HG03565 (cell line): ENCODE data around the gene PAQR7.
A peak's percentile ranks its signal among the peaks of the same experiment; 100 is the strongest.

Experiments used
- ATAC-seq: cut with Tn5 transposase; IDR thresholded peaks from one replicate; pipeline ENCODE4 v1.9.1; 2021; ENCODE audit warnings: mild to moderate bottlenecking, moderate library complexity; ENCODE audit not compliant: unreplicated experiment

Gene PAQR7

DNA sequence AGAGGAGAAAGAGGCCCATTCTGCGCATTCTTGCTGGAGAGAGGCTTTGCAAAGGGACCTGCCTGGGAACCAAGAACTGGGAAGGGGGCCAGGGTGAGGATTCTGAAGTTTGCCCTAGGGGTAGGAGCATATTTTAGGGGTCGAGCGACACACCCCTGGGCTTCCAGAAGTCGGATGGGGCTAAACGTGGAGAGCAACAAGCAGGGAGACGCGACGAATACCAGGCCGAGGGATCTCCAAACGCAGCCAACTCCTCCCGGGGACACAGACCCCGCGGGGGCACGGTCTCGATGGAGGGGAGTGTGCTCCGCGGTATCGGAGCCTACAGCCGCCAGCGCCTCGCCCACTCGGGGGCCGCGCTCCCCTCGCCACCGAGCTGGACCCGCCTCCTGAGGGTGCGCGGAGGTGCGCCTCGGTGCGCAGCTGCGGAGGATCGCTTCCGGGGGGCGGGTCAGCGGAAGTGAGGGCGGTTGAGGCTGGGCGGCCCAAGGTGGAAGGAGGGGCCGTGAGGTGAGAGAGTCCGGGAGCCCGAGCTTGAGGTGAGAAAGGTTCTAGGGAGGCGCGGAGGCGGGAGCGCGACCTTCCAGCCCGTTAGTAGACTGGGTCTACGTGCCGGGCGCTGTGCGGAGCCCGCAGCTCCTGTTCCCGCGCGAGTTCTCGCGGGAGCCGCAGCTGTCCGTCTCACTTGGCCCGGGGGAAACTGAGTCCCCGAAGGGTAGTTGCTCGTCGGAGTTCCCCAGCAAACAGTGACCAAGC is 55.8 kb downstream of the PAQR7 start, which contains the start of gene MTFR1L:
Gene MTFR1L, plus strand, starts transcription at position 464 of the 756 bp plus-strand sequence. CDS start 3,151 bp downstream, outside the sequence.
- peak; percentile 71 for ATAC-seq

DNA sequence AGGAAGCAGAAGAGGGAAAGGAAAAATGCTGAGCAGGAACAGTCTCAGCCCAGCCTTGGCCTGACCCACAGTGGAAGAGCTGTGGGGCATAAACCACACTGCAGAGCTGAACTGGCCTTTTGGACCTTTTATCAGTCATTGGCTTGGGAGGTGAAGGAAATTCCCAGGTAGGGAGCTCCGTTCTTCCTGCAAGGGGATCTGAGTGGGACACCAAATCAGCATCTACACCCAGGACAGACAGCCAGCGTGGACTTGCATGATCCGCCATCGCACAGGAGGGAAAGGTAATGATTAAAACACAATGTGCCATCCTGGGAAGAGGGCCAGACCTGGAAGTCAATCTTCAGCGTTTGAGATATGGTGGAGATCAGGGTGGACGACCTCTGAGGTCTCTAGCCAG is 56.9 kb downstream of the PAQR7 start:
- no peak for ATAC-seq

DNA sequence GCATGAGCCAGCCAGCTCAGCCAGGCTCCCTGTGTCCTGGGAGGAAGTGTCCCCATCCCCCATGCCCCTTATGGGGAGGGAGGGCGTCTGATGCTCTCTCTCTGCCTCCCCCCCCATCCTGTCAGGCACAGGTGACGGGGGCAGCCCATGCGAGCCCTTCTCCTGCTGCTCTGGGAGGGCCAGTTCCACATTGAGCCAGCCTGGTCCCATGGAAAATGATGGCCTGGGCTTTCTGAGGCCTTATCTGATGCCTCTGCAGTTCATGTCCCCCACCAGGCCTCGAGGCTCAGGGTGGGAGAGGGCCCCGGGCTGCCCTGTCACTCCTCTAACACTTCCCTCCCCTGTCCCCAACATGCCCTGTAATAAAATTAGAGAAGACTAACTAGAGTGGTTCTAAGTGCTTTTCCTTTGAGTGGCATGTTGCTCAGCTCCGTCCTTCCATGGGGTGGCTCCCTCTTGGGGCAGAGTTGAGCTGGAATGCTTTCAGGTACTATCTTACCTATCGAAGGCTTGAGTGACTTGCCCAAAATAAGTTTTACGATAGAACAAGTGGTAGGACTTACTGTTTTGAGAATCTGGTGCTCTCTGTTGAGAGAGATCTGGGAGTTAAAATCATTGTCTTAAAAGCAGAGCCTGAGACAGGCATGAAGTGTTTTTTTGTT is 57.5 kb downstream of the PAQR7 start:
- no peak for ATAC-seq

DNA sequence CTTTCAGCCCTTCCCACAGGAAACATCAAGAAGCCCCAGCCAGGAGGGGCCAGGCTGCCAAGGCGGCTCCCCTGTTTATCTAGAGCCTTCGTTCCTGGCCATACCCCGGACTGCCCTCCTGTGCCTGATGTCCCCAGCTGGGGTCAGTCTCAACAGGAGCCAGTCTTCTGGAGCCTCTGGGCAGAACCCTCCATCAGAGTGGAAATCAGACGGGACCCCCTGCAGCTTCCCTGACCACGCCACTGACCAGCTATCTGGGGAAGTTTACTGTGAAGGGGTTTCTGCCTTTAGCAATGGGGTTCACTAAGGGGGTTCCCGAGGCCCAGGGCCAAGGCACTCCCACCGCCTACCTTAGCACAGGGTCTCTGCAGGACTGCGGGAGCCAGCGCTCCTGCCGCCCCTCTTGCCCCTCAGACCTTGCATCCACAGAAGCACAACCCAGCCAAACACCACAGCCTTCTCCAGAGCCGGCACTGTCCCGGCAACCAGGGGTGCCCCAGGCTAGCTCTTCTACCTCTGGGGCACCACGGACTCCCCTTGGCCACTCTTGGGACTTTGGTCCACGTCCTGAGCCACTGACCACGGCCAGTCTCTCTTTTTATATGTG is 59.3 kb downstream of the PAQR7 start:
- no peak for ATAC-seq

DNA sequence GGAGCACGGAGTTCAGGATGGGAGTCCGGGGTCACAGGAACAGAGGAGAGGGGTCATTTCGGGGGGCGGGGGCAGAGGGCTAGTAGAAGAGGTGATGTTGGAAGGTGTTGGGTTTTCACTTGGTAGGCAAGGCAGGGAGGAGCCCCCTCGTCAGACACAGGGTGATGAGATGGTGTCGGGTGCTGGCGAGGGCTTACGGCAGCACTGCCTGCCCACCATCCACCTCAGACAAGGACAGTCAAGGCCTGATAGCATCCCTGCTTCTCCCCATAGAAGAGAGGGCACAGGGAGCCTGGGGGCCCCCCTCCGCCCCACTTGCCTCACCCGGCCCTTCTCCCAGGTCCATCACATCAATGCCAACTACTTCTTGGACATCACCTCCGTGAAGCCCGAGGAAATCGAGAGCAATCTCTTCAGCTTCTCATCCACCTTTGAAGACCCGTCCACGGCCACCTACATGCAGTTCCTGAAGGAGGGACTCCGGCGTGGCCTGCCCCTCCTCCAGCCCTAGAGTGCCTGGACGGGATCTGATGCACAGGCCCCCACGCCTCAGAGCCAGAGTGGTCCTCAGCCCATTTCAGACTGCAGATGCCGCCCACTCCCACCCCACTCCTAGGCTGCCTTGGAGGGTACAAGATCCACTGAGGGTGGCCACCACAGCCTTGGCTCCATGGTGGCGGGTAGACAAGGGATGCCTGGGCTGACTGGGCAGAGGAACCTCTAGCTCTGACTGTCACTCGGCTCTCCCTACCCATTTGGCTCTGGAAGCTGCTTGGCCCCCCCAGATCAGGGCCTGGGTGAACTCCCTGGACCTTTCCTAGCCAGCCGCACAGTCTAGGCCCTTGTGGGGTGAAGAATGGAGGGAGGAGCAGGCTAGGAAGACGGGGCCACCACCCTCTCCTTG is 60.0 kb downstream of the PAQR7 start:
- no peak for ATAC-seq

DNA sequence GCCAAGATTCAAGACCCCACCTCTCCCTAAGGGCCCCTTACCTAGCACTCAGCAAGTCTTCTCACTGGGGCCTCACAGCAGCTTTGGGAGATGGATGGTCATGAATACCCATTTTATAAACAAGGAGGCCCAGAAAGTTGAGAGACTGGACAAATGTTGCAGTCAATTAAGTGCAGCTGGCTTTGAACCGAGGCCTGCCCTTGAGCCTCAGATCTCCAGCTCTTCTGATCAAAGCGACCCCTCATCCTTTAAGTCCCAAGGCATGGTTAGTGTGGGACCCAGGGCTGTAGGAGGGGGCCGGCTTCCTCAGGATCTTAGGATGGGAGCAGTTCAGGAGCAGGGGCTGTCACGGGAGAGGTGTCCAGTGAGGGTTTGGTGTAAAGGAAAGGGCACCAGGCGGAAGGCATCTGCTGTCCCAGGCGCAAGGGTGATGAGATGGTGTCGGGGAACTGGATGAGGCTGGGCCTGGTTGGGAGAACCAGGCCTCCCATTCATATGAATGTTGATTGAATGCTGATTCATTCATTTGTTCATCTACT is 60.9 kb downstream of the PAQR7 start:
- no peak for ATAC-seq

DNA sequence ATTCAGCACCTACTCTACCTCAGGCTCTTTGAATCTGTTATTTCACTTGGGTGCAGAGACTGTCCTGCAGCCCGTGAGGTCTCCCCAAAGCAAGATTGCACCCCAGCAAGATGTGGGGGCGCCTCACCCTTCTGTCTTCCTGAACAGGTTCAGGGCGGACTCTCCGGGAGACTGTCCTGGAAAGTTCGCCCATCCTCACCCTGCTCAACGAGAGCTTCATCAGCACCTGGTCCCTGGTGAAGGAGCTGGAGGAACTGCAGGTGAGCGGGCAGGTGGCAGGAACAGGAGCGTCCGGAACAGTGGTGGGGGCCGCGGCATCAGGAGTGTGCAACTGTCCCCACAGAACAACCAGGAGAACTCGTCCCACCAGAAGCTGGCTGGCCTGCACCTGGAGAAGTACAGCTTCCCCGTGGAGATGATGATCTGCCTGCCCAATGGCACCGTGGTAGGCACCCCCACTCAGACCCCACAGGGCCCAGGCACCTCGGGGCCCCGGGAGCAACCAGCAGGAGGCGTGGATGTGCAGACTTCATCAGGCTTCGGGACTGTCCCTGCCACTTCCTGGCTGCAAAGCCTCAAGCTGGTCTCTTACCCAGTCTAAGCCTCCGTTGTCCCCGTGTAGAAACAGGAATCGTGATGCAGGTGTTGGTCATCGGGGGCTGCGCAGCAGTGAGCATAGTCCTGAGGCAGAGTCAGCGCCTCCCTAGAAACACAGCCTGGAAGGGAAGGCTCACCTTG is 61.6 kb downstream of the PAQR7 start:
- no peak for ATAC-seq

DNA sequence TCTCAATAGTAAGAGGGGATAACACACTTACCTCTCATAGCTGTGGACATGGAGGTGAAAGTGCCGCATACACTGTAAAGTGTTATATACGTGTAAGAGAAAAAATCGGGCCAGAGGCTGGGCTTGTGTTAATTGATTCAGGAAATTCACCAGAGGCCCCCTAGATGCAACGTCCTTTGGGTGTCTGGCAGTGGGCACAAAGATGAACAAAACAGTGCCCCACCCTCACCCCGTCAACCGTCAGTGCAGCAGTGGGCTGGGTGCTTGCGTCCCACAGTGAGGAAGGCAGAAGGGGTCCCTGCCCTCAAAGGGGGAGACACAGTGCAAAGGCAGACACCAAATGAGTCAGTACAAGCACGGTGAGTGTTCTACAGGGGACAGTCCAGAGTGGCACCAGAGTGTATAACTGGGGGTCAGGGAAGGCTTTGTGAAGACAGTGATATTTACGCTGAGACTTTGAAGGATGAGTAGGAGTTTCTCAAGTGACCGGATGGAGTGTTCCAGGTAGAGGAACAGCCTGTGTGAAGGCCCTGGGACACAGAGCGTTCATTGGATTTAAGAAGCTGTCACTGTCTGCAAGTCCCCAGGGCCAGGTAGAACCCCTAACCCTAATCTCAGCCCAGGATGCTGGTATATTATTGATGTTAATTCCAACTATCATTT is 62.3 kb downstream of the PAQR7 start:
- ATAC-seq, result no peak
